ENCODE measurements around the gene MTG1.

Gene MTG1, protein sequence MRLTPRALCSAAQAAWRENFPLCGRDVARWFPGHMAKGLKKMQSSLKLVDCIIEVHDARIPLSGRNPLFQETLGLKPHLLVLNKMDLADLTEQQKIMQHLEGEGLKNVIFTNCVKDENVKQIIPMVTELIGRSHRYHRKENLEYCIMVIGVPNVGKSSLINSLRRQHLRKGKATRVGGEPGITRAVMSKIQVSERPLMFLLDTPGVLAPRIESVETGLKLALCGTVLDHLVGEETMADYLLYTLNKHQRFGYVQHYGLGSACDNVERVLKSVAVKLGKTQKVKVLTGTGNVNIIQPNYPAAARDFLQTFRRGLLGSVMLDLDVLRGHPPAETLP

DNA sequence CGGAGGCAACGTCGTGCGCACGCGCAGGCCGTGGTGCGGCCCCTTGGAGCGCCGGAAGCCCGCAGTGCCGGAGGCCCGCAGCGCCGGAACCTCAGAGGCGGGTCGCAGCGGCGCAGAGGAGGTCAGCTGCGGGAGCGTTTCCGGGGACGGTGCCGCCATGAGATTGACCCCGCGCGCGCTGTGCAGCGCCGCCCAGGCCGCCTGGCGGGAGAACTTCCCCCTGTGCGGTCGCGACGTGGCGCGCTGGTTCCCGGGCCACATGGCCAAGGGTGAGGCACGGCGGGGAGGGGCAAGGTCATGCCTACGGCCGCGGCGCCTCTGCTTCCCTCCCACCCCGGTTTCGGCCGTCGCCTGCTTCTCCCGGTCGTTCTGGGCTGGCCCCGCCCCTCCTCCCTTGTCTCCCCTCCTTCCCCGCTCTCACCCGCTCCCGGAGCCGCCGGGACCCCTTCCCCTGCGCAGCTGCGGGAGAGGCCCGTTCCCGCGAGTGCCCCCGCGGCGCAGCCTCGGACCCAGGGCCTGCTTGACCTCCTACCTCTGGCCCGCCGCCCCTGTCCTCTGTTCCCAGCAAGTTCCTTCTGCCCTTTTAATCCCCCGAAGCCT is at the start of gene MTG1:
Gene MTG1 (plus strand): TSS at position 94 of the 600 bp plus-strand sequence. CDS start 64 bp downstream, at position 158.
- DNase-seq (ENCODE audit: low read depth in 2 of 2) = peak; percentile 94 to 99

DNA sequence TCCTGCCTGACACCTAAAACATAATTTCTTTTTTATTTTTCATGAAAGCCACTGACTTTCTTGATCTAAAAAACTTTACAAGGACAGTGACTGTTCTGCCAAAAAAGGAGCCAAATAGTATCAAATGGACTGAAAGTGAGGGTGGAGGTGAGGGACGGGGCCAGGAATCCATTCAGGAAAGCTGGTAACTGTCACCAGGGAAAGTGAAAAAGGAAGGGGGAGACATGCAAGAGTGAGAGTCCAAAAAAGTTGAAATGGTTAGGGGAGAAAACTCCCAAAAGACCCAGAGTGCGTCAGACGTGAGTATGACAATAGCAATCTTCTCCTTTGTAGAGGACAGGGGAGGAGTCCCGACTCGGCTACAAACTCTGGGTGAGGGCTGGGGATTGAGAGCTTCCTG is 49.7 kb upstream of the MTG1 start:
- DNase-seq (ENCODE audit: low read depth in 2 of 2) = no peak

DNA sequence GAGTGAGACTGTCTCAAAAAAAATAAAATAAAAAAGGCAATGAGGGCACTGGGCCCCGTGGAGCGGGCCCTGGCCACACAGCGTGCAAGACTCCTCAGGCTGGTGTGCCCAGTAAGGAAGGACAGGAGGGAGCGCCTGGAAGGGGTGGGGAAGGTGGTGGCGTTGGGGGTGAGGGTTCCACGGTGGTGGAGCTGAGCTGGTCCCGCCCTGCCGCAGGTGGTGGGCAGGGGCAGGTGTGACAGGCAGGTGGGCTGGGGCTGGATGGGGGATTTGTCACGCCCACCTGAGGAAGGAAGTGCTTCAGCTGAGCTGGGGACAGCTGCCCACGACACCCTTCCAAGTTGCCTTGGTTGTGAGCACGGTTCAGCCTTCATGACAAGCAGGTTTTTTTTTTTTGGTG is 47.5 kb upstream of the MTG1 start:
- no peak for DNase-seq (ENCODE audit: low read depth in 2 of 2)

DNA sequence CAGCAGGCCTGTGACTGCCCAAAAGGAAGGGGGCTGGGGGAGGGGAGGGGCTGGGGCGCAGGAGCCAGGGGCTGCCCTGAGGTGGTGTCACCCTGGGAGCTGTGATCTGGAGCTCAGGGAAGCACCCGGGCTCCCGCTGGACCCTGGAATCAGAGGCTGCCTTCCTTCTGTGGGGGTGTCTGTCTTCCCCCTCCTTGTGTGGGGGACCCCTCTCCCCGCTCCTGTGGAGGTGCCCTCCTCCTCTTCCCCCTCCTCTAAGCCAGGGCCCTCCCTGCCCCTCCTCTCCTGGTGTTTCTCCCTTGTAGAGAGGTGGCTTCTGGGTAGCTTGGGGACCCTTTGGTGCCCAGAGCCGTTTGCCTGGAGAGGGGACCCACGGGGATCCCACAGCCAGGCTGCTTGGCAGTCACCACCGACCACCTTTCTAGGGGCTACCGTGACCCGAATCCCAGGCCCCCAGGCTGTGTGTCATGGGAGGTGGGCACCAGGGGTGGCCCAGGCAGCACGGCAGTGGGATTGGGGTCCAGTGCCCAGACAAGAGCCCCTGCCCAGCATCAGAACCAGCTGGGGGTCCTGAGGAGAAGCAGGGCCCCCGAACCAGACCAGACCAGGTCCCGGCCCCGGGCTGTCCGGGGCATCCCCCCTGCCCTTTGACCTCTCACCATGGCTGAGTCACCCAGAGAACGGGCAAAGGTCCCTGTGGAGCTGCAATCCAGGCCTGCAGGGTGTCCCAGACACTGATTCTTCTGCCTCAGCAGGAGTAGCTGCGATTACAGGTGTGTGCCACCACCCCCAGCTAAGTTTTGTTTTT is 46.0 kb upstream of the MTG1 start:
- DNase-seq (ENCODE audit: low read depth in 2 of 2) = no peak

DNA sequence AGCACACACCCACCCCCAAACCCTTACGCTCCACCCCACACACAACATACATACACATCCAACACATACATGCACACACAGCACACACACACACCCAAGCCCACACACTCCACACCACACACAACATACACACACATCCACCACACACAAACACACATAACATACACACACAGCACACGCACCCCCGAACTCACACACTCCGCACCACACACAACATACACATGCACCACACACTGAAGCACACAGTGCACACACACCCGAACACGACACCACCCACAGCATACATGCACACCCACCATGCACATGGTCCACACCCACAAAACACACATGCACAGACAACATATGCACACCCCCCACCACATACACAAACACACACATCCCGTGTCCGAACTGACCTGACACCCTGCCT is 44.8 kb upstream of the MTG1 start:
- no peak for DNase-seq (ENCODE audit: low read depth in 2 of 2)

DNA sequence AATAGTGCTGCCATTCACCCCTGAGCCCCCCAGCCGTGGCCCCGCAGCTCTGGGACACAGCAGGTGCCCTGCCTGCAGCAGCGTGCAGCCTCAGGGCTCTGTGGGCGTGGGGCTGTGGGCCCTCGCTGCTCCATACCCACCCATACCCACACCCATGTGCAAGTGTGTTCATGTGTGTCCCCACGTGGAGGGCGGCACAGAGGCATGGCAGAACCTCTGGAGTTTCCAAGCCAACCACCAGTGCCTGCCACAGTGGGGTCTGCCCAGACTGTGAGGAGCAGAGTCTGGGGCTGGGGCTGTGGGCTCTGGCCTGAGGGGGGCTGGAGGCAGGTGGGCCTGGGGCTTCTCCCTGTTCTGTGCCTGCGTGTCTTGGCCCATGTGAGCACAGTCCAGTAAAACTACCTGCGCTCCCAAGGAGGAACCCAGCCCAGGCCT is 44.4 kb upstream of the MTG1 start:
- no peak for DNase-seq (ENCODE audit: low read depth in 2 of 2)

DNA sequence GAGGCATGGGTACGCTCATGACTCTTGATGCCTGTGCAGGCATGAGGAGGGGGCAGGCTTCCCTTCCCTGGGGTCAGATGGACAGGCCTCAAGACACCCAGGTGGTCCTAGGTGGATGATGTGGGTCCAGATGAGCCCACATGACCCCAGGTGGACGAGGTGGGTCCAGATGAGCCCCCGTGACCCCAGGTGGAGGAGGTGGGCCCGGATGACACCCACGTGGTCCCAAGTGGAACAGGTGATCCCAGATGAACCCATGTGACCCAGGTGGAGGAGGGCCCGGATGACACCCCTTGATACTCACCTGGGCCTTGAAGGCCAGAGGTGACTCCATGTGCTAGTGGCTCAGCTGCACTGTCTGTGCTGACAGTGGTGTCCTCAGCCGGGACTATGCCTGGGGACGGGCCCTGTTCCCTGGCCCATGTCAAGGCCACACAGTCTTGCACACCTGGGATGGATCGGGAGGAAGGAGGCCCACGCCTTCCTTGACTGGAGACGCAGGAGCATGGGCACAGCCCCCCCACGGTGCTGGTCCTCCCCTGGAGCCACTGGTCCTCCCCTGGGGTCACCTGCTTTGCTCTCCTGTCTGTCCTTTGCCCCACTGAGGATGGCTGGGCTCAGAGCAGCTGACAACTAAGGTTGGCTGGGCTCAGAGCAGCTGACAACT is 43.5 kb upstream of the MTG1 start:
- DNase-seq (ENCODE audit: low read depth in 2 of 2) = no peak

DNA sequence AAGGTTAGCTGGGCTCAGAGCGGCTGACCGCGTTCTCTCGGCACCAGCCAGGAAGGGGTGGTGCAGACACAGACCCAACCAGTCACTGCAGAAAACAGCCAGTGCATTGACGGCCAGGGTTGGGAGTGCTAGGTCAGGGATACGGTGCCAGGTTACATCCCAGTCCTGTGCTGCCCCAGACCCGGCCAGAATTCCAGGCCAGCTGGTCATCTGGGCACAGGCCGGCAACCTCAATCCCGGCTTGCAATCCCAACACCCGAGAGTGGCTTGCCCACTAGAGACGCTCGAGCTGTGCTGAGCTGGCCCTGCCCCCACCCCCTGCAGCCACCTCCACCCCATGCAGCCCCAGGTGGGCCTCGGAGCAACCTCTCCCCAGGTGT is 43.0 kb upstream of the MTG1 start:
- no peak for DNase-seq (ENCODE audit: low read depth in 2 of 2)

DNA sequence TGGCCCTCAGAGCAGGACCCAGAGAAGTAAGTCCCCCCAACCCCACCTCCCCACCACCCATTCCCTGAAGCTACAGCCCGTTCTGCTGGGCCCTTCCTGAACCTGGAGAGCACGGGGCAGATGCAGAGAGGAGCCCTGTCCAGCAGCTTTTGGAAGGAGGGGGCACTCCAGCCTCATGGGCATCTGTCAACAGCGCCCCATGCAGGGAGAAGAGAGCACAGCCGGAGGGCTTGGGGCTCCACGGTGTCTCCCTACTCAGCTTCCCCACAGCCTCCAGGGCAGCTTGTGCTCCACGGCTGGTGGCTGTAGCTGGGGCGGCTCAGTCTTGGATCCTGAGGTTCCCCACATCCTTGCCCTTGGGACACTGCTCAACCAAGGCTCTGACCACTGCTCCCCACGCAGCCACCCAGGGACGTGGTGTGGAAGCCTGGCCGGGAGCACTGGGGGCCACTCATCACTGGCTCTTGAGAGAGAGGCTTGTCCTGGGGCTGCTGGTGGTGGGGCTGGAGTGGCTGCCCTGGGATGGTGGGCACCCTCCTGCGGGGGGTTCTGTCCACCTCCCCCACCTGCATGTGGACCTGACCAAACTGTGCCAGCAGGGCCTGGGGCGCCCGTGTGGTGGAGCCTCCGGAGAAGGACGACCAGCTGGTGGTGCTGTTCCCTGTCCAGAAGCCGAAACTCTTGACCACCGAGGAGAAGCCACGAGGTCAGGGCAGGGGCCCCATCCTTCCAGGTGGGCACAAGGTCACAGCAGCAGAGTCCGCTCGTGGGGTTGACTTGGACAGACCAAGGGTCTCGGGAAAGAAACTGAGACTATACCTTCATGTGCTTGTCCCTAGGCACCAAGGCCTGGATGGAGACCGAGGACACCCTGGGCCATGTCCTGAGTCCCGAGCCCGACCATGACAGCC is 42.3 kb upstream of the MTG1 start:
- DNase-seq (ENCODE audit: low read depth in 2 of 2) = no peak

DNA sequence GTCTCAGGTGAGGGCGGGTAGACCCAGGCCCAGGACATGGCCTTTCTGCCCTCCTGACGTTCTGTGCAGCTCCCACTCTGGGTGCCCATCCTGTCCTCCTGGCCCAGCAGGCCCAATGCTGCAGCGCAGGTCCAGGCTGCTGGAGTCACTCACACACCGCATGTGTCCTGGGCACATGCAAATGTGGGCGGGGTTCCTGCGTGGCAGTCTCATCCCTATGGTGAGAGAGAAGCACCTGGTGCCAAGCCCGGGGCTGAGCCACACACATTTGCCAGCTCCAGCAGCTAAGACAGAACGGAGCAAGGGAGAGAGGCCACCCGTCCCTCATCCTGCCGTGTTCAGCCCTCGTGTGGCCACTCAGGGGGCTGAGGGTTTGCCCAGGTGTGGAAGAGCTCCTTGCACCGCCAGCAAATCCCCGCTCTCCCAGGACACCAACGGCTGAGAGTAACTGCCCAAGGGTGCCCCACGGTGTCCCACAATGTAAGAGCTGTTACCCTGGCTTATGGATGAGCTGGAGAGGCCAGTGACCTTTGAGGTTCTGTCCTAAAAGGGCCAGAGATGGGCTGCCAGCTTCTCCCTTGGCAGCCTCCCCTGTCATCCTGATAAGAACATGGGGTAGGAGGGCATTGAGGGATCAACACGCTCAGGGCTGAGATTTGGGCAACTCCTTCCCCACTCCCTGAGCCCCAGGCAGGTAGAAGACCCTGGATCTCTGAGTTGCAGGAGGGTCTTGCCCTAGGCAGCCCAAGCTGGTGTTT is 40.6 kb upstream of the MTG1 start:
- no peak for DNase-seq (ENCODE audit: low read depth in 2 of 2)

DNA sequence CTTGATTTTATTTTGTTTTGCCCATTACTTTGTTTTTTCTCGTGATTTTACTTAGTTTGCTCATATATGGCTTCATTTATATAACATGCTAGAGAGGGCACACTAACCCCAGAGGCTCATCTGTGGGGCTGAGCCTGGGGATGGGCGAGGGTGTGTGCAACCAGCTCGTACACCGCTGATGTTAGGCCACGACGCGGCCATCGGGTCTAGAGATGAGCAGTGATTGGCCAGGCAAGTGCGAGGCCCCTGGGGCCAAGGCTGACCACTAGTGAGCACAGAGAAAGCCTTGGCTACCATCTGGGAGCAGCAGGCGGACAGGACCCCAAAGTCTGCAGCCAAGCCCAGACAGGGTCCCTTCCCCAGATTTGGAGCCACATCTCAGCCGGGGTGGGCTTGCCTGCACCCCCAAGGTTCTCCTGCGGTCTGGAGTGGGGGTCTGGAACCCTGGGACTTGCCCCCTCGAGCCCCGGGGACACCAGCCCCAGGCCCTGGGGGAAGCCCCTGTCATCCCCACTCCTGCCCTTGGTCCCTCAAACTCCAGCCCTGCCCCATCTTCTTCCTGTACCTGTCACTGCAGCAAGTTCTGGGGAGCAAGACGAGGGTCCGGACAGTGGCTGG is 39.9 kb upstream of the MTG1 start:
- no peak for DNase-seq (ENCODE audit: low read depth in 2 of 2)

DNA sequence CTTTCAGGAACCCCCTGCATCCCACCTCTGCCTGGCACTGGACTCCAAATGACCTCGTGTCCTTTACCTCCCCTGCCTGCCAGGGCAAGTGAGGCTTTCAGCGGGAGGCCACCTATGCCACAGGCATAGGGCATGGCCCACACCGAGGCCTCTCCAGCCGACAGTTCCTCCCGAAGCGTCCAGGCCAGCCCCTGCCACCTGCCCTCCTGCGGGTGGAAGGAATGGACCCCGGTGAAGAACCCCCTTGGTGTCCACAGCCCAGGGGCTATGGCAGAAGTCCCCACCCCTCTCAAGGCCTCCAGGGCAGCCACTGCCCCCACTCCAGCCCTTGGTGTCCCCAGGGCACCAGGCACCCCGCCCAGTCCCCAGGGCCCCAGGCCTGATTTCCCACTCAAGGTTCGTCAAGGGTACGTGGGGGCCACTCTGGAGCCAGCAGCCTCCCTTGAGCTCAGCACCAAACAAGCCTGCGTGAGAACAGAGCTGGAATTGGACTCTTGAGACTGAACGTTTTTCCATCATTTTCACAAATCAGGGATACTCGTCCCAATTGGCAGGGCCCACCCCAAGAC is 39.2 kb upstream of the MTG1 start:
- no peak for DNase-seq (ENCODE audit: low read depth in 2 of 2)

DNA sequence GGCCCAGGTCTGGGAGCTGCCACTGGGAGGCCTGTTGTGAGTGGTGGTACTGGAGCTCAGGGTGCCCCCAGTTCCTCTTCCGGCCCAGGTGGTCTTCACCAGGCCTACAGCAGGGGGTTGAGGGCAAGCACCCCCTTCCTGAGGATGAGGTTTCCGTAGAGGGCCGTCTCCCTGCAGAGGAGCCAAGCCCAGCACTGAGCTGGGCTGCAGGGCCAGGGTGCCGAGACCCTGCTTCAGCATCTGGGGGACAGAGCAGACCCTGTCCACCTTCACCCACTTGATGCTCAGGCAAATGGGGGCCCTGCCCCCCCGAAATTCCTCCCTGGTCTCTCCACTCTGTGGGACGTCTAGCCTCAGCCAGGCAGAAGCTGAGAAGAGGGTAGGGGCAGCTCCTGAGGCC is 38.7 kb upstream of the MTG1 start:
- DNase-seq (ENCODE audit: low read depth in 2 of 2) = no peak

DNA sequence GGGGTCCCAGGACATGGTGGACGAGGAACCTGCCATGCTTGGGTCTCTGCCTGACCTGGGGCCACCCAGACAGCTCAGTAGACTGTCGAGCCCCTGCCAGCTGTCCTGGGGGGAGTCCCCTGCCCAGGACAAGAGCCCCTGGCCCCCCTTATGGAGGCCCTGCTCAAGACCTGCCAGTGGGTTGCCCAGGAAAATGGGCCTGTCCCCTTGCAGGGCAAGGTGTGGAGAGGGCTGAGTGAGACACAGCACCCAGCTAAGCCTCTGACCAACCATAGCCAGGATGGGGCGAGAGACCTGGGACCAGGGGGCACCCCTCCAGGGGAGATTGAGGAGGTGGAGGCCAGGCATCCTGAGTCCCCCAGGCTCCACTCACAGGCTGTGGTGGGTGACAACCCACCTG is 38.0 kb upstream of the MTG1 start:
- DNase-seq (ENCODE audit: low read depth in 2 of 2) = no peak

DNA sequence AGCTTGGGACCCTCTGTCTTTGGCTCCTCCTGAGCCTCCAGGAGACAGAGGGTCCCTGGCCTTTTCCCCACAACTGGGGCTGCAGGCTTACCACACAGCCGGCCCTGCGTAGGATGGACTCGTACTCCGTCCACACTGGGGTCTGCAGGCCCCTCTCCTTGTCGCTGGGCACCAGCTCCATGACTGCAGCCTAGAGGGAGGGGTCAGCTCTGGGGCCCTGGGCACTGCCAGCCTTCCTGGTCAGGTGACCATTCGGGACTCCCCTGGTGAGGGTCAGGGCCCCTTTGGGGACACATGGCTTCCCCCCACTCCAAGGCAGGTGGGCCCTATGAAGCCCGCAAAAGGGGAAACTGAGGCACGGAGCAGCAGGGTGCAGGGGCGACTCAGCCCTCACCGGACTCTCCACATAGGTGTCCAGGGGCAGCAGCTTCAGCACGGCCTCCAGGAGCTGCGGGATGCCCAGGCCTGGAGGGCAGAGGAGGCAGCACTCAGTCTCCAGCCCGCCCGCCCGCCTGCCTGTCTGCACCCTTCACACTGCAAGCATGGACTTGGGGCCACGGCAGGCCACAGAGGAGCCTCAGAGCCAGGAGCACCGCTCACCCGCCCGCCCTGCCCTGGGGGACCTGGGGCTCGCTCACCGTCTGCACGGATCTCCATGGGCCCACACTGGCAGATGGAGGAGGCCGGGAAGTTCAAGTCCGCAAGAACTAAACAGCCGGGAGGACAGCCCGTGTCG is 37.2 kb upstream of the MTG1 start:
- no peak for DNase-seq (ENCODE audit: low read depth in 2 of 2)

DNA sequence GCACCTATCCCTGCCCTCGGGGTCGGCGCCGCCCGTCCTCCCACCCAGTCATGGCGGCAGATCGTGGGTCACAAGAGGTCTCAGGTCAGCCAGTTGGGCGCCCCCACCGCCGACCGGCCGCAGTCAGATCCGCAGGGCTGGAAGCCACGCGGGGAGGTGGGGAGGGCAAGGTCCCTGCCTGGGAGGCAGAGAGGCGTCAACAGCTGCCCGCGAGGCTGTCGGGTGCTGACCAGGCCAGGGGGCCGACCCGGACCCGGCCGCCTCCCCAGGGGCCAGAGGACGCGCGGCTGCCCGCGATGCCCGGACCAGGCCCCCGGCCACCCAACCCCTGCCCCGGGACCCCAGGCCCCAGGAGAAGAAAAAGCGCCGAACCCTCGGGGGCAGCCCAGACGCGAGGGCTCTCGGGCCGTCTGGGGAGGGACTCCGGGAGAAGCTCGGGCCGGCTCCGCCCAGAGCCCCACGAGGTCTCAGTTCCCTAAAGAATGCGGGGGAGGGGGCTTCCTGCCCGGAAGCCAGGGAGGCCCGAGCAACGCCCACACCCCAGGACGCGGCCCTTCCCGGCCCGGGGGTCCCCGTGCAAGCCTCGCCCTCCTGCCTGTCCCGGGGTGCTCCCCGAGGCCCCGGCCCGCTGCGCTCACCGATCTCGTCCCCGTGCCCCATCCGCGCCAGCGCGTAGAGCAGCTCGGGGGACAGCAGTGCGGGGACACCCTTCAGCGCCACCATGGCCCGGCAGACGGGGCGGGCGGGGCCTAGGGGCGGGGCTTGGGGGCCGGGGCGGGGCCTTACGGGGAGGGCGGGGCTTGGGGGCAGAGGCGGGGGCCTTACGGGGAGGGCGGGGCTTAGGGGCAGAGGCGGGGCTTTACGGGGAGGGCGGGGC is 36.4 kb upstream of the MTG1 start, which contains the start of gene FUOM:
Gene FUOM (minus strand): TSS at position 735 of the 877 bp plus-strand sequence. CDS start 12 bp downstream, at position 723.
- peak; percentile 54 to 65 for DNase-seq (ENCODE audit: low read depth in 2 of 2)

DNA sequence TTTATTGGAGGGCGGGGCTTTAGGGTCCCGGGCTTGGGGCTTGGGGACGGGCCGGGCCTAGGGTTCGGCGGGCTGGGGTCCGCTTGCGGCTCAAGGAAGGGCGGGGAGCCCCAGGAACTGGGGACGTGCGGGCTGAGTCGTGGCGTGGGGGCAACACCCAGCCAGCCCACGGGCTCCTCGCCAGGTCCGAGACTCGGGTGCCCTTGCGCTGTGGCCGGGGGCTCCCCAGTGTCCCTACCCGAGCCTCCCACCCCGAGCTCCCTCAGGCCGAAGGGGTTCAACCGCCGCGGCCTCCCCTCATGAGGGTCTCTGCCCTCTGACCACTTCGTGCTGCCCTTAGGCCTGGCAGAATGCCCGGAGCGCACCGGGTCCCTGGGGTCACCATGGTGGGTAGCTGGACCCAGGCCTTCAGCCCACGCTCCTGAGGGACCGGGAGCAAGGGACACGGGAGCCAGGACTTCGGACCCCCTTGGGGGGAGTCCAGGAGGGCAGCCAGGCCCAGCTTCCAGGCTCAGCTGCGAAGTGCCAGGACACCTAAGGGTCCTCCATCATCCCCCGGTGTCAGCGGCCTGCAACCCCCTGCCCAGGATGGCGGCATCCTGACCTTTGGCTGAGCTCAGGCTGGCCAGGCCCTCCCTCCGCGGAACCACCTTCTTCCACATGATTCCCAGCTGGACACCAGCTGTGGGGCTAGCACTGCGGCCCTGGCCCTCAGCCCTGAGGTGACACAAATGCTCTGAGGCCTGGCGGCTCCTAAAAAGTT is 35.6 kb upstream of the MTG1 start:
- no peak for DNase-seq (ENCODE audit: low read depth in 2 of 2)

Data from stimulated activated CD8-positive, alpha-beta memory T cell treated with anti-CD3 and anti-CD28 coated beads, Interleukin-2, amount 100 ng/mL, for 48 hours (primary cell).